Keratinocyte (primary cell): ENCODE measurements around the gene SP6. TPM values are rescaled to one million over a fixed set of nuclear protein-coding genes. Genes with fewer than 3 reads are reported as not detected.

Experiments used
- DNase-seq: peaks from one replicate; pipeline ENCODE4 v3.0.0-alpha.2; 2011; ENCODE audit warnings: low read depth, missing footprints, low spot score
- FAIRE-seq: peaks from 2 replicates; lab custom pipeline; 2011; peaks lifted over from hg19 to GRCh38; lab: Jason Lieb, UNC
- H2AFZ ChIP-seq: 2 replicates; pipeline ENCODE4 v1.6.0; 2012; ENCODE audit warnings: low read length, control low read depth, inconsistent platforms; ENCODE audit not compliant: control insufficient read depth
- H3K27ac ChIP-seq: 2 replicates; pipeline ENCODE4 v1.5.1; 2011; ENCODE audit warnings: low read length; ENCODE audit not compliant: control insufficient read depth, insufficient read depth
- H3K27me3 ChIP-seq: 3 replicates; pipeline ENCODE4 v1.6.0; 2011; ENCODE audit warnings: low read length; ENCODE audit not compliant: control insufficient read depth, insufficient read depth; ENCODE audit errors: extremely low read depth
- H3K36me3 ChIP-seq, 2 experiments: 2 replicates in 1 of 2; 3 replicates in 1 of 2; pipeline ENCODE4 v1.5.1; 2011; ENCODE audit warnings: low read length in 2 of 2, mild to moderate bottlenecking in 1 of 2; ENCODE audit not compliant: control insufficient read depth in 2 of 2, insufficient read depth in 2 of 2; ENCODE audit errors: extremely low read depth in 1 of 2
- H3K4me1 ChIP-seq: 3 replicates; pipeline ENCODE4 v1.5.1; 2011; ENCODE audit warnings: low read length; ENCODE audit not compliant: control insufficient read depth, insufficient read depth; ENCODE audit errors: extremely low read depth
- H3K4me2 ChIP-seq: 3 replicates; pipeline ENCODE4 v1.6.0; 2011; ENCODE audit warnings: low read depth, low read length; ENCODE audit not compliant: control insufficient read depth, insufficient read depth; ENCODE audit errors: extremely low read depth
- H3K4me3 ChIP-seq, 3 experiments: fragments of 200-600 bp in 1 of 3; sonication (generic) in 1 of 3; 2 replicates in 2 of 3; 3 replicates in 1 of 3; pipeline ENCODE4 v1.5.1; 2011 to 2016; ENCODE audit warnings: low read length in 3 of 3, mild to moderate bottlenecking in 3 of 3, control low read depth in 2 of 3, inconsistent platforms in 1 of 3, low read depth in 1 of 3, mixed read lengths in 1 of 3, mixed run types in 1 of 3, moderate library complexity in 1 of 3; ENCODE audit not compliant: control insufficient read depth in 2 of 3, insufficient read depth in 2 of 3; ENCODE audit errors: extremely low read depth in 1 of 3
- H3K79me2 ChIP-seq: 2 replicates; pipeline ENCODE4 v1.6.0; 2012; ENCODE audit warnings: low read length; ENCODE audit not compliant: control insufficient read depth, insufficient read depth
- H3K9ac ChIP-seq: 3 replicates; pipeline ENCODE4 v1.6.0; 2011; ENCODE audit warnings: low read length; ENCODE audit not compliant: control insufficient read depth, insufficient read depth; ENCODE audit errors: extremely low read depth
- H3K9me1 ChIP-seq: 3 replicates; pipeline ENCODE4 v1.6.0; 2011; ENCODE audit warnings: low read length; ENCODE audit not compliant: control insufficient read depth, insufficient read depth; ENCODE audit errors: extremely low read depth
- H3K9me3 ChIP-seq: 2 replicates; pipeline ENCODE4 v1.5.1; 2012; ENCODE audit warnings: low read depth, low read length; ENCODE audit not compliant: control insufficient read depth
- H4K20me1 ChIP-seq: 3 replicates; pipeline ENCODE4 v1.6.0; 2011; ENCODE audit warnings: low read length; ENCODE audit not compliant: control insufficient read depth, insufficient read depth; ENCODE audit errors: extremely low read depth
- CTCF ChIP-seq, 3 experiments: IDR thresholded peaks in 1 of 3; conservative IDR thresholded peaks in 1 of 3; optimal IDR thresholded peaks in 1 of 3; 2 replicates in 2 of 3; 3 replicates in 1 of 3; pipeline versions ENCODE3 to v1.5.1; 2011; ENCODE audit warnings: low read length in 3 of 3, mild to moderate bottlenecking in 3 of 3, moderate library complexity in 2 of 3, control low read depth in 1 of 3, inconsistent platforms in 1 of 3; ENCODE audit not compliant: insufficient read depth in 2 of 3; ENCODE audit errors: extremely low read depth in 1 of 3
- EZH2 ChIP-seq: IDR thresholded peaks from one replicate; pipeline ENCODE4 v1.6.1; 2012; ENCODE audit warnings: inconsistent platforms, mild to moderate bottlenecking, low read length, moderate library complexity
- dilution Hi-C: fragments of 300-500 bp; cut with MboI; formaldehyde crosslinking; loops from one replicate; pipeline ENCODE4 v1.7.0; 2020; ENCODE audit warnings: low sequenced_read_pairs; ENCODE audit not compliant: extremely low pct_ligation_motif_present
- polyA minus RNA-seq, 3 experiments: library from RNA; depleted of rRNA, polyadenylated mRNA; stranded (reverse); fragments of >200 nt; gene quantifications; 1 replicate in 1 of 3; 2 replicates in 1 of 3; 3 replicates in 1 of 3; pipeline ENCODE4 v1.2.3, GENCODE V29; 2011
- polyA plus RNA-seq, 5 experiments: library from polyadenylated mRNA; depleted of rRNA in 3 of 5; stranded (reverse) in 3 of 5; stranded (forward) in 1 of 5; unstranded in 1 of 5; fragments of >200 nt; gene quantifications; 1 replicate in 1 of 5; 2 replicates in 3 of 5; 3 replicates in 1 of 5; pipeline versions ENCODE4 v1.2.1 to v1.2.3, GENCODE V29; 2011 to 2012; ENCODE audit warnings: missing spikeins in 2 of 5, low read depth in 1 of 5, low replicate concordance in 1 of 5

Gene SP6
- polyA plus RNA-seq (2.0 to 3.0 TPM (median 2.0 TPM) in 3 replicates), polyA minus RNA-seq (1.2 to 2.5 TPM (median 1.6 TPM) in 3 replicates)
- 1.6 TPM for polyA plus RNA-seq (2011; ENCODE audit: low read depth)
- polyA plus RNA-seq (2011; cell fraction: cytosol; rRNA removed), result 2.0 and 2.1 TPM in 2 replicates
- polyA plus RNA-seq (2011; cell fraction: nucleus; rRNA removed), result 6.7 and 8.5 TPM in 2 replicates
- polyA plus RNA-seq (2012; ENCODE audit: low replicate concordance), result 3.1 and 9.5 TPM in 2 replicates
- 2.5 TPM for polyA minus RNA-seq (2011; cell fraction: cytosol; rRNA and poly(A)+ RNA removed)
- 4.4 and 4.5 TPM in 2 replicates for polyA minus RNA-seq (2011; cell fraction: nucleus; rRNA and poly(A)+ RNA removed)

DNA sequence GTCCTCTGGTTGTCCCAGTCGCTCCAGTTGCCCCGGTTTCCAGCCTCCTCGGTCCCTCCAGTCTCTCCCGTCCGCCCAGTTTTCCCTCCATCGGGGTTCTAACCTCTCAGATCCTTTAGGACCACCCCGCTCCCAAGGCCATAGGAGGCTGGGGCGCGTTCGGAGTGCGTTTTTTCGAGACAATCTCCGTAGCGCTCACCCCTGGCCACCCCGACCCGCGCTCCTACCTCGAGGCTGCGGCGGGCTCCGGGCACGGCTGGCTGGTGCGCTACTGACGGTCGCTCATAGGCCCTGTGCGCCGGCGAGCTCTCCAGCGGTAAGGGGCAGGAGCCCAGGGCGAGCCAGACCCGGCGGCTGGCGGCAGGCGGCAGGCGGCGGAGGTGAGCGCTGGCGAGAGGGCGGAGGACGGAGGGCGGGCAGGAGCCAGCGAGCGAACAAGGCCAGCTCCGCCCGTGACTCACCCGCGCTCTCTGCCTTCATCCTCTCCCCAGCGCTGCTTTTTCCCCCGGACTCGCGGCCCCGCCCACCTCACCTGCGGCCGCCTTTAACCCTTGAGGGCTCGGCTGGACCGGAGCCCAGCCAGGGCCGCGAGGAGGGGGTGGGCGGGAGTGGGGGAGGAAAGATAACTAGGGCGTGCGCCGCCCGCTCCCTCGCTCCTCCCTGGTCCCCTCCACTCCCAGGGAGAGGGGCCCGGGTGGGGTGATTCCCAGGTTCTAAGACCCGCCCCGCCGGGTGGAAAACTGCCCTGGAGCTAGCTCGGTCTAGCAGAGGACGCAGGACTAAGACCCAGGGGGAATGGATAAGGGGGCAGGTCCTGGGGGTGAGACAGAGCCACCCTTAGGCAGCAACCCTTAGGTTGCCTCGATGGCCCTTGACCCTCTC lies at the start of gene SP6:
Gene SP6 (minus strand): TSS at position 472 of the 882 bp plus-strand sequence. CDS start 2,734 bp downstream, outside the sequence.
- FAIRE-seq, result peak; percentile 32
- peak within 1 kb of the TSS; percentile 72 for H3K9ac ChIP-seq

GRCh38 chr17:47899643-47900042 lies 48.7 kb upstream of the SP6 start:
- TF ChIP-seq CTCF (optimal IDR thresholded peaks at IDR 0.05 in 1 of 3, IDR thresholded peaks at IDR 0.05 in 1 of 3, conservative IDR thresholded peaks at IDR 0.05 in 1 of 3; ENCODE audit: extremely low read depth in 1 of 3, insufficient read depth in 2 of 3, low read length in 3 of 3) (no peak), EZH2 (no peak)
- Histone ChIP-seq H4K20me1 (no peaks in the 10 kb centered on the region), H3K4me1 (peaks cover 16% of the 10 kb centered on the region)

More for the DNA sequence above, at the start of gene SP6:
- H3K27ac ChIP-seq, result peak within 1 kb of the TSS; percentile 41
- no peaks in the 10 kb centered on the region for H3K9me1 ChIP-seq
- dilution Hi-C loops, result no loop called here
- H3K79me2 ChIP-seq, result peaks cover 2% of the 10 kb centered on the region
- H3K36me3 ChIP-seq, result peaks cover 0 to 1% of the 10 kb centered on the region in 2 experiments
- H3K4me3 ChIP-seq, result peak within 1 kb of the TSS; percentile 72 to 74 (median 73)
- DNase-seq, result no peak
- peak within 1 kb of the TSS; percentile 79 for H3K4me2 ChIP-seq
- H3K27me3 ChIP-seq, result peaks cover 42% of the 10 kb centered on the region
- TF ChIP-seq EZH2 (no peak), CTCF (optimal IDR thresholded peaks at IDR 0.05 in 1 of 3, IDR thresholded peaks at IDR 0.05 in 1 of 3, conservative IDR thresholded peaks at IDR 0.05 in 1 of 3; ENCODE audit: extremely low read depth in 1 of 3, insufficient read depth in 2 of 3, low read length in 3 of 3) (peak in 2 of 3 experiments; percentile 45 to 49)
- H4K20me1 ChIP-seq, result no peaks in the 10 kb centered on the region
- peak within 1 kb of the TSS; percentile 81 for H2AFZ ChIP-seq
- H3K4me1 ChIP-seq, result peaks cover 35% of the 10 kb centered on the region
- no peaks in the 10 kb centered on the region for H3K9me3 ChIP-seq

More at GRCh38 chr17:47899643-47900042, 48.7 kb upstream of the SP6 start:
- Histone ChIP-seq H3K27ac (no peak overlapping the region), H2AFZ (no peak overlapping the region), H3K9me3 (no peaks in the 10 kb centered on the region), H3K9me1 (no peaks in the 10 kb centered on the region), H3K4me2 (no peak overlapping the region), H3K4me3 (no peak overlapping the region), H3K79me2 (peaks cover 9% of the 10 kb centered on the region), H3K27me3 (no peaks in the 10 kb centered on the region), H3K9ac (no peak overlapping the region), H3K36me3 (peaks cover 0 to 4% of the 10 kb centered on the region in 2 experiments)
- DNase-seq (no peak), FAIRE-seq (no peak)
- dilution Hi-C loops, result no loop called here
